HuH-7 (cell line): ENCODE results near the gene COL28A1.
A peak's percentile ranks its signal among the peaks of the same experiment; 100 is the strongest.
"Not testable (repeated sequence)": the region's sequence is repeated elsewhere in the genome, so short reads cannot be mapped to it uniquely, and the experiment has no call there.

Experiments
- DNase-seq: peaks from one replicate; pipeline ENCODE4 v3.0.0; 2011; ENCODE audit warnings: low spot score

The COL28A1 gene

DNA sequence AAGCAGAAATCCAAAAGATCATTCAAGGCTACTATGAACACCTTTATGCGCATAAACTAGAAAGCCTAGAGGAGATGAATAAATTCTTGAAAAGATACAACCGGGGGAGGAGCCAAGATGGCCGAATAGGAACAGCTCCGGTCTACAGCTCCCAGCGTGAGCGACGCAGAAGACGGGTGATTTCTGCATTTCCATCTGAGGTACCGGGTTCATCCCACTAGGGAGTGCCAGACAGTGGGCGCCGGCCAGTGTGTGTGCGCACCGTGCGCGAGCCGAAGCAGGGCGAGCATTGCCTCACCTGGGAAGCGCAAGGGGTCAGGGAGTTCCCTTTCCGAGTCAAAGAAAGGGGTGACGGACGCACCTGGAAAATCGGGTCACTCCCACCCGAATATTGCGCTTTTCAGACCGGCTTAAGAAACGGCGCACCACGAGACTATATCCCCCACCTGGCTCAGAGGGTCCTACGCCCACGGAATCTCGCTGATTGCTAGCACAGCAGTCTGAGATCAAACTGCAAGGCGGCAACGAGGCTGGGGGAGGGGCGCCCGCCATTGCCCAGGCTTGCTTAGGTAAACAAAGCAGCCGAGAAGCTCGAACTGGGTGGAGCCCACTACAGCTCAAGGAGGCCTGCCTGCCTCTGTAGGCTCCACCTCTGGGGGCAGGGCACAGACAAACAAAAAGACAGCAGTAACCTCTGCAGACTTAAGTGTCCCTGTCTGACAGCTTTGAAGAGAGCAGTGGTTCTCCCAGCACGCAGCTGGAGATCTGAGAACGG lies 70.5 kb downstream of the COL28A1 start:
- DNase-seq, result not testable (repeated sequence)

DNA sequence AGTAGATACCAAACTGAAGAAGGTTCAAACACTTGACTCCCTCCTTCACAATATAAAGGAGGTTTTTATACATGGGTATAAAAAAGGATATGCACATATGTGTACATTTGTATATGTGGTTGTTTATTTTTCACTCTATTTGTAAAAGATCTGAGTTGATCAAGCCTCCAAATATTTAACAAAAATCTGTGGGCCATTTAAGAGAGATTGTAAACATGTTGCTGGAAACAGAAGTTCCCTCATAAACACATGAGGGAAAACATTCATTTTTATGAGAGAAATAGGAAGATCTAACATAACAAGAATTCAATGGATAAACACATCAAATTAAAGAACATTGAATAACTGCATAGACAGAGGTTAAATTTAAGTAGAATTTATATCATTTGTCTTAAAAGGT lies 81.7 kb downstream of the COL28A1 start:
- no peak for DNase-seq

- no peak for DNase-seq
Measured at GRCh38 chr7:7452652-7453051, 83.0 kb downstream of the COL28A1 start.

DNA sequence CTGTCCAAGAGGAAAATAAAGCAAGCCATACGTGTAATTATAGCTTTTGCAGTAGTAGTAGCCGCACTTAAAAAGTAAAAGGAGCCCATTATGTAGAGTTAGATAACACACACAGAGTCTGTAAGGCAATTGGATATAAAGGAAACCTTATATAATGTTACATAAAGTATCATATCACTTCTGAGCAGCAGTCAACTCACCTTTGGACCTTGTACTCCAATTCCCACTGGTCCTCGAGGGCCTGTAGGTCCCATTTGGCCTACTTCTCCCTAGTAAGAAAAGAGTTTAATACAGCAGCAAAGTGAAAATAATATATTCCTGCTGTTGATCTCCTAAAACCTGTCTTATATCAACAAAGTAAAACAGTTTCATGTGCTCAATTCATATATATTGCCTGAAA lies 83.6 kb downstream of the COL28A1 start:
- DNase-seq, result no peak

- no peak for DNase-seq
Measured at GRCh38 chr7:7449055-7449454, 86.6 kb downstream of the COL28A1 start.

DNA sequence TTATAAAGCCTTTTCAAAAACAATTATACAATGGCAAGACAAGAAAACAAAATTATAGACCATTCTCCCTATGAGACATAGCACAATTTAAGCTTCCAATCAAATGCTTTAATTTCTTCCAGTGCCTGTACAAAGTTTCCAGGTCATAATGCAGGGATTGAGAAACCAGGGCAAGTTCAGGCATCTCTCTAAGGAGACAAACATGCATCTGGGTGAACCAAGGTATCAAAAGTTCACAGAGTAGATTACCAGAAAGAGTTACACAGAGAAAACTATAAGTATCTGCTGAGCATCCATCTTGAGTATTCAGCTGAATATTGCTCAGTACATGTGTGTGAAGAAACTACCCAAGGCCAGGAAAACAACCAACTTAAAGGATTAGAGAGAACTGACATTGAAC lies 89.1 kb downstream of the COL28A1 start:
- DNase-seq, result no peak

DNA sequence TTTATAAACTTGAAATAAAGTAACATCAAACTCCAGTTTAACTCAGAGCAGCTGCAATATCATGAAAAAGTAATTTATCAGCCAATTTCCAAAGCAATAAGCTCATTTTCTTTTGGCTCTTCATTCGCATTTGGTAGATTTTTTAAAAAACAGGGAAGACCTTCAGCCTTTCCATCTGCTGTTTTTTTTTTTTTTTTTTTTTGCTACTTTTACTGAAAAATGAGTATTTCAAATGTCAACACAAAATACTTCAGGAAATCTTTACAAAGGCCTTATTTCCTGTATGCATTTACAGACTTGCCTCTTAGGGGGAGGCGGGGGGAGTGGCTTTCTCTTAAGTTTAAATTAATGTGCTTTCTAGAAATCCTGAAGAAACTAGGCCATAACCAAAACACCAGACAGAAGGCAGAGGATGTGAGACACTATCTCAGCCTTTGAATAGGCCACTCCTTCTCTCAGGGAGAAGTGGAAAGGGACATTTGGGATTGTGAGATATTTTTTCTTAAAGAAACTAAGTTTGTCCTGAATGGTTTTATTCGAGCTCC lies 91.8 kb downstream of the COL28A1 start:
- no peak for DNase-seq

DNA sequence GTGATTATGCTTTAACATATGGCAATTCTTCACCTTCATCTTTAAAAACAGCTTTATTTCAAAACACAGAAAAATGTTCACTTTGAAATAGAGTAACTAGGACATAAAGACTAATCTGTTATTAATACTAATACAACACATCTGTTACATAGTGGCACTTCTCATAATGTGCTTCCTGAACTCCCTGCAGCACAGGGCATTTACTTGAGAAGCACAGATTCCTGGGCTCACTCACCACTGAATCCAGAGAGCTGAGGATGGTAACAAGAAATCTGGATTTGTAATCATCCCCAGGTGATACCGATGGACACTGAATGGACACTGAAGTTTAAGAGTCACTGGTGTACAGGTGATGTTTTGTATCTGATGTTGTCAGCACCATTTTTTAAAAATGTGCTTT lies 96.1 kb downstream of the COL28A1 start:
- DNase-seq, result no peak

GRCh38 chr7:7438851-7439250 lies 96.8 kb downstream of the COL28A1 start:
- DNase-seq, result no peak

- DNase-seq, result no peak
Measured at GRCh38 chr7:7435978-7436377, 99.7 kb downstream of the COL28A1 start.

- DNase-seq, result no peak
Measured at GRCh38 chr7:7434329-7434728, 101.3 kb downstream of the COL28A1 start.

- peak; percentile 10 for DNase-seq
Measured at GRCh38 chr7:7433811-7434210, 101.9 kb downstream of the COL28A1 start.

DNA sequence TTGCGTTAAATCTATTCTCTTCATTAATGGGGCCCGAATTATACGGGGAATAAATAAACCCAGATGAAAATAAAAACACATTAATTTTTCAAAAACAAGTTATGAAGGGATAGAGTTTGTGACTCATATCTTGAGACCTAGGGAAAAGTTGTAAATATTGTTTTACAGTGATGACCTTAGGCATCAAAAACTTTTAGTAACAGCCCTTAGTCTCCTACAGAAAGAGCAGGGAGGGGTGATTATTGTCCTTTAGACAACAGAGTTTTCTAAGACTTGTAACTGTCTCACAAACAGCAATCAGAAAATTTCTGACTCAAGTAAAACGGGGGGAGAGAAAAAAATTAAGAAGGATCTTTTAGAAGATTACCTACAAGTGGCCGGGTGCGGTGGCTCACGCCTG lies 102.7 kb downstream of the COL28A1 start:
- DNase-seq, result no peak

DNA sequence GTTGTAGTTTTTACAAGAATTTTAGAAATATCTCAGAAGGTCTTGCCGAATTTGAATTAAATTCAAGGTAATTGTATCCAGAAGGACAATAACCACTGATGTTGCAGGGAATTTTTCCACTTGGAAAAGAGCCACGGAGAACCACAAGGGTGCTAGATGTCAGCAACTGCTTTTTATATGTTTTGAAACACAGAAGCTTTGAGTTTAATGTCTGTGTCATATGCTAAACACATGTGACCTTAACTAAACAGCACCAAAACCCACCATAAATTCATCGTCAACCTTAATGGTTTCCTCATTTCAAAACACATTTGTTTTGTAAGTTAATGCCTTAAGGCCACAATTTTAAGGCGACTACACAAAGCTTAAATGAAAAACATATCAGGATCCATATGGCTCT lies 106.9 kb downstream of the COL28A1 start:
- DNase-seq, result no peak

DNA sequence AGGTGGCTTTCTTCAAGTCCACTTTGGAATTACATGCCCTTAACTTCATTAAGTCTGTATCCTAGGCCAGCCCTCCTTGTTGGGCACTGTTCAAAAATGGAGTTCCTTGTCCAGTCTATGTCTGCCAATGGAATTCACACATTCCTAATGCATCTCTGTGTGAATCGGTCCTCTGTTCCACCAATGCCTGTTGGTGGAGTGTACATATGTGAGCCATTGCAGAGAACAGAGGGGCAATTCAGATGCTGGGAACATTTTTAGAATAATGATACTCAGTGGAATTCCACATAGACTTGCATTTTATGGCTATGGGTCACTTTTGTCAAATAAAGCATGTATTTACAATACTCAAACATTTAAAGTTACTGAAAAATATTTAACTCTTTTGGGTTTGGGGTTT lies 108.3 kb downstream of the COL28A1 start:
- DNase-seq, result no peak

DNA sequence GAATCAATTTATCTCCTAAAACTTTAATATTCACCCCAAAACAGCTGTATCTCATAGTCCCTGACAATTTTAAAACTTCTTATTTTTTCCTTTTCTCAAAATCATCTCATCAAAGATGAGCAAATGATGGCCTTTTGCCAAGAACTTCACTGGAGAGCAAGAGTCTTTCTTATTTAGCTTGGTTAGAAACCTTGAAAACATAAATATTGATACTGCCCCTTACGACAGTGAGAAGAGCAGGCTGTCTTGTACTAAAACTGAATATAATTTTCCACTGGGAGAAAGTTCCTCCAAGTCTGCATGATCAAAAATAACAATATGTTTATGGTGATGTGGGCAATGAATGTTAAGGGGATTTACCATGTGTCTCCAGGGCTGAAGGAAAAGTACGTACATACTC lies 109.0 kb downstream of the COL28A1 start:
- DNase-seq, result no peak

DNA sequence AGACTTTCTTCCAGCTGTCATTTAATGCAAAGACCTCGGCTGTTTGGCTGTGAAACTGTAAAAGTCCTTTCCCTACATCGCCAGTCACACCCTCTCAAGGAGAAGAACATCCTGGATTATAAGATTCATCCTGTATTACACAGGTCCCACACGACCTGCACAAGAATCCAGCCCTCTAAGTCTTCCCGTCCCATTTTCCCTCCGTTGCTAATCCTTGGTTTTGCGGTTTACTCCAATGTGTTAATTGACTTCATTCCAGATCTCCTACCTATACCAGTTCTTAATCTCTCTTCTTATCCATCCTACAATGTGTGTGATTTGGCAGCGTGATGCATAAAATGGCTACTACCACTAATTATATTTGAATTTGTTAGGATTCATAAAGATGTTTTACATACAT lies 110.4 kb downstream of the COL28A1 start:
- DNase-seq, result no peak

DNA sequence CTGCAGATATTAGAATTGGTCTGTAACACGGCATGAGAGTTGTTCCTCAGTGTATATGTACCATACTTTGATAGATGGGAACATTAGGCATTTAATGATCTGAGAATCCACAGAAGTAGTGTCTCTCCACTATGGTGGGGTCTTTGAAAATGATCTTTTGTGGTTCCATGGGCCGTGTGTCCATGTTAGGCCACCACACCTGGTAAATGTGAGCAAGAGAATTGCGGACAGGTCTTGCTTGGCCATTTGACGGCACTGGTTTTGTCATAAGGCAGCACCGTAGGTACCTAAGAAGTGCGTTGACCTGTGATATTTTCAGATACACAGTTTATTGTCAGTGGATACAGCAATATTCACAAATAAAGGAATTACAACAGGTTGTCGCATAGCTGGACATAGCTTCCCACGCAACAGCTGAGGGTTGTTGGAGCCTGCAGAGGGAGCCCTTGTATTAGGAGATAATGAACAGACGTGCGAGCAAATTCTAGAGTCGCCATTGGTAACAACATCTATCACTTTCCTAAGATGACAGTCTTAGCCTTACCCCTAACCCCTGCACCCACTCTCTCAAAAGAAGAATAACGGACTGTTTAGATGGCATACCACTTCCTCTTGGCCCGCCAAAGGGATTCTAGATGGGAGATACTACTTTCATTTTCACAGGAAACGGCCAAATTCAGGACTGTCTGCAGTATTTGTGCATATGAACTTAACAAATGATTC lies 111.4 kb downstream of the COL28A1 start:
- DNase-seq, result peak; percentile 41

DNA sequence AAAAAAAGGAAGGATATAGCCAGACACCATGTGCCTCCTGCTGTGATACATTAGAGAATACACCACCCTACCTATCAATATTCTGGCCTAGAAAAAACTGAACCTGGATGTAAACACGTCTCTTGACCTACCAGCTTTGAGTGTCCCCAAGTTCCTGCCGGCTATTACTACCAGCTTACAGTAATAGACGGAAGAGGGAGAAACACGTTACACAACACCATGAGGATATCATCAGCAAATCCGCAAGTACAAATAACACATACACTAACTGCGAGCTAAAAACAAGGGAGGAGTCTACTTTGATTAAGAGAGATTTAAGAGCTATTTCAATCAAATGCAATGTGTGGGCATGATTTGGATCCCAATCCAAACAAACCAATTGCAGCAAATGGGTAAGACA lies 113.0 kb downstream of the COL28A1 start:
- no peak for DNase-seq

DNA sequence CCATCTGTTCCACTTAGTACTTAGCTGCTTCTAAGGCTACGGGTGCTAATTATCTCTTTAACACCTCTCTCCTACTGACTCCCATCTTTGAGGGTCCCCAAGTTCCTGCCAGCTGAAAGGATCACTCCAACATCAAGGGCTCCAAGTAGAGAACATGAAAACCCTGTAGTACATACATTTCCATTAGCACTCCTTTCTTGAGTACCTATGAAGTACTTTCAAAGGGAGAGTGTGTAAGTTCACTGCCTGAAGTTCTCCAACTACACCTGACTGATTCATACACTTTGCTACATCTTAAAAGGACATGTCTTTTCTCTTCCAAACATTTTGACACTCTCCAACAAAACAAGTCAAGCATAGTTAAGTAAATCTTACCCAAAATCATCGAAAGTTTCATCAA lies 113.8 kb downstream of the COL28A1 start:
- no peak for DNase-seq

DNA sequence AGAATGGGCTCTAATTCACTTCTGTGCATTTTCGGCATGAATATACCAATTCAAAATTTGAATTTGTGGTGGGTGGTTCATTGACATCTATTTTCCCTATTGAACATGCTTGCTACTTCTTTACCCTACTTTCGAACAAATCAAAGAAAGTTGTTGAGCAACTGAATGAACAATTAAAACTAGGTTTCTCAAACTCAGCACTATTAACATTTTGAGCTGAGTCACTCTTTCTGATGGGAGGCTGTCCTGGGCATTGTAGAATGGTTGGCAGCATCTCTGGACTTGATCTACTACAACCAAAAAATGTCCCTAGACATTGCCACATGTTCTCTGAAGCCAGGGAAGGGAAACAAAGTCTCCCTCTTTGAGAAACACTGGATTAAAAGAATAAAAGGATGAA lies 116.7 kb downstream of the COL28A1 start:
- no peak for DNase-seq

DNA sequence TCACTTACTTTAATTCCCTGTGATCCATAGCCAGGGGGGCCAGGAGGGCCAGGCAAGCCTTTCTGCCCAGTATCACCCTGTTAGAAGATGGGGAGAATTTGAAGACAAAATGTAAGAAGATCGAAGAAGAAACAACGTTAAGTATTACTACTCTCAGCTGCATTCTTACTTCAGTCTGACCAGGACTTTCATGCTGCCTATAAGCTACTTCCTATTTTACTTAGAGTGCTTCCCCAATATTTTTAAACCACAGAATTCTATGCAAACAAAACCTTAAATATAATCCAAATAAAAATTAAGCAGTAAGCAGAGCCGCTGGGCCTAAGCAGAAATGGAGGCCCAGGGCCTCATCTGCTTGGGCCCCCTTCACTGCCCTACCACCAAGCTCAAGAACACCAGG lies 117.8 kb downstream of the COL28A1 start:
- no peak for DNase-seq

DNA sequence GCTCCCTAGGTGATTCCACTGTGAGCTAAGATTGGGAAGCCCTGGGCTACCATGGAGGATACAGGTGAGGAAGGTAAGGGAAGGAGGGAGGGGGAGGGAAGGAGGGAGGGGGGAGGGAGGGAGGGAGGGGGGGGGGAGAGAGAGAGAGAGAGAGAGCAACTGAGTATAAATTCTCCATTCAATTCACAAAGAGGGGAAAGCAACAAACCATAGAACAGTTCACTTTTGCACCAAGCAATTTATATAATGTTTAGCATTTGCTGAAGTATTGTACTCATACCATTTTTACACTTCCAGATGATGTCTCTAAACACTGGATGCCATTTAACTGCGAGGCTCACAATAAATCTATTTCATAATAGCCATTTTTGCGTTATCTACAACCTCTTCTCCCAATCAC lies 118.3 kb downstream of the COL28A1 start:
- DNase-seq, result no peak
